ENCODE measurements around the gene SEMA5B. TPM values are rescaled to one million over a fixed set of nuclear protein-coding genes. Genes with fewer than 3 reads are reported as not detected.
A peak's percentile ranks its signal among the peaks of the same experiment; 100 is the strongest.

The SEMA5B gene
- total RNA-seq, 1 donor from 2014 or later = 1.0 TPM

DNA sequence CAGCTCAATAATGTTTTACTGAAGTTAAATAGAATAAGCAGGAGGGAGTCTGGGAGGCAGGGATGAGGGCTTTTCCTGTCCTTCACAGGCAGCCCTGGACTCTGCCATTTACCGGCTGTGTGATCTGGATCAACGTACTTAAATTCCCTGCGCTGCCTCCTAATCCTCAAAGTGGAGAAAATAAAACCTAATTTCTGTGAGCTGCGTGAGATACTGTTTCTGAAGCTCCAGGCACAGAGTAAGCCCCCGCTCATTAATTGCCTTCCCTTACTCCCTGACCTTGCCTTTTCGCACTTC lies 39.0 kb upstream of the SEMA5B start:
- Histone ChIP-seq H3K4me1 (ENCODE audit: insufficient read depth, low read length) (no peaks in the 10 kb centered on the region), H4K20me1 (ENCODE audit: insufficient read depth, low read length) (peaks cover 36% of the 10 kb centered on the region), H3K27me3 (ENCODE audit: insufficient read depth, low read length) (peaks cover 10% of the 10 kb centered on the region), H2AFZ (ENCODE audit: low read depth, low read length) (peak overlapping the region; percentile 87), H3K9ac (ENCODE audit: low read length) (peak overlapping the region; percentile 91), H3K36me3 (ENCODE audit: insufficient read depth, low read length) (no peaks in the 10 kb centered on the region), H3K27ac (ENCODE audit: low read depth, low read length) (no peak overlapping the region), H3K4me2 (ENCODE audit: low read length) (peak overlapping the region; percentile 97), H3K9me3 (ENCODE audit: insufficient read depth, low read depth, low read length) (no peaks in the 10 kb centered on the region), H3K4me3 (ENCODE audit: insufficient read depth, low read depth, low read length) (peak overlapping the region; percentile 73), H3K79me2 (ENCODE audit: insufficient read depth, low read length) (peaks cover 46% of the 10 kb centered on the region)
- Mint-ChIP-seq H3K4me1 (ENCODE audit: low read depth, unreplicated experiment) (peaks cover 18% of the 10 kb centered on the region), H3K9me3 (ENCODE audit: unreplicated experiment) (peaks cover 4% of the 10 kb centered on the region), H3K27ac (ENCODE audit: unreplicated experiment) (peak overlapping the region; percentile 69), H3K27me3 (ENCODE audit: low read depth, unreplicated experiment) (peaks cover 17% of the 10 kb centered on the region), H3K36me3 (ENCODE audit: low read depth, unreplicated experiment) (no peaks in the 10 kb centered on the region), H3K4me3 (ENCODE audit: unreplicated experiment) (peak overlapping the region; percentile 97)
- no peak for DNase-seq (ENCODE audit: low read depth)
- TF ChIP-seq, protein P1, sequence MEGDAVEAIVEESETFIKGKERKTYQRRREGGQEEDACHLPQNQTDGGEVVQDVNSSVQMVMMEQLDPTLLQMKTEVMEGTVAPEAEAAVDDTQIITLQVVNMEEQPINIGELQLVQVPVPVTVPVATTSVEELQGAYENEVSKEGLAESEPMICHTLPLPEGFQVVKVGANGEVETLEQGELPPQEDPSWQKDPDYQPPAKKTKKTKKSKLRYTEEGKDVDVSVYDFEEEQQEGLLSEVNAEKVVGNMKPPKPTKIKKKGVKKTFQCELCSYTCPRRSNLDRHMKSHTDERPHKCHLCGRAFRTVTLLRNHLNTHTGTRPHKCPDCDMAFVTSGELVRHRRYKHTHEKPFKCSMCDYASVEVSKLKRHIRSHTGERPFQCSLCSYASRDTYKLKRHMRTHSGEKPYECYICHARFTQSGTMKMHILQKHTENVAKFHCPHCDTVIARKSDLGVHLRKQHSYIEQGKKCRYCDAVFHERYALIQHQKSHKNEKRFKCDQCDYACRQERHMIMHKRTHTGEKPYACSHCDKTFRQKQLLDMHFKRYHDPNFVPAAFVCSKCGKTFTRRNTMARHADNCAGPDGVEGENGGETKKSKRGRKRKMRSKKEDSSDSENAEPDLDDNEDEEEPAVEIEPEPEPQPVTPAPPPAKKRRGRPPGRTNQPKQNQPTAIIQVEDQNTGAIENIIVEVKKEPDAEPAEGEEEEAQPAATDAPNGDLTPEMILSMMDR (IDR thresholded peaks at IDR 0.05; ENCODE audit: insufficient read depth, low read depth, low read length) = no peak
- TF ChIP-seq EZH2 (IDR thresholded peaks at IDR 0.05; ENCODE audit: insufficient read depth, low read length) = no peak
- no peak for FAIRE-seq

DNA sequence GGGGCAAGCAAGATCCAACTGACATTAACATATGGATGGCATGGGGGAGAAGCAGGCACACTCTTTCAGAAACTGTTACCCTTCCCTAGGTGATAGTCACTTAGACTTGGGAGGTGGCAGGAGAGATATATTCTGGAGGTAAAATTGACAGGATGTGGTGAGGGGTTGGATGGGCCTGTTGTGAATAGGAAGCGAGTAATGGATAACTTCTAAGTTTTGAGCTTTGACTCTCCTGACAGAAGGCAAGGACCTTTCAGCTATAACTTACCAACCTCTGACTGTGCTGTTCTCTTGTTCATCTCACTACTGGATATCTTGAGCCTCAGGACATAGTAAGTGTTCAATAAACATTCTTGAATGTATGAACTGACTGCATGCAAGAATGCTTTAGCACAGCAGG lies 37.4 kb upstream of the SEMA5B start:
- H3K9me3 ChIP-seq (ENCODE audit: insufficient read depth, low read depth, low read length) = no peaks in the 10 kb centered on the region
- no peak overlapping the region for H3K4me3 ChIP-seq (ENCODE audit: insufficient read depth, low read depth, low read length)
- no peak overlapping the region for H3K27ac ChIP-seq (ENCODE audit: low read depth, low read length)
- H2AFZ ChIP-seq (ENCODE audit: low read depth, low read length) = no peak overlapping the region
- Mint-ChIP-seq H3K4me1 (ENCODE audit: low read depth, unreplicated experiment) (peaks cover 14% of the 10 kb centered on the region), H3K36me3 (ENCODE audit: low read depth, unreplicated experiment) (no peaks in the 10 kb centered on the region), H3K9me3 (ENCODE audit: unreplicated experiment) (peaks cover 4% of the 10 kb centered on the region), H3K27me3 (ENCODE audit: low read depth, unreplicated experiment) (peaks cover 23% of the 10 kb centered on the region), H3K4me3 (ENCODE audit: unreplicated experiment) (no peak overlapping the region), H3K27ac (ENCODE audit: unreplicated experiment) (no peak overlapping the region)
- peaks cover 16% of the 10 kb centered on the region for H3K27me3 ChIP-seq (ENCODE audit: insufficient read depth, low read length)
- no peak for DNase-seq (ENCODE audit: low read depth)
- peaks cover 19% of the 10 kb centered on the region for H4K20me1 ChIP-seq (ENCODE audit: insufficient read depth, low read length)
- no peak overlapping the region for H3K9ac ChIP-seq (ENCODE audit: low read length)
- H3K4me2 ChIP-seq (ENCODE audit: low read length) = no peak overlapping the region
- H3K4me1 ChIP-seq (ENCODE audit: insufficient read depth, low read length) = no peaks in the 10 kb centered on the region
- H3K36me3 ChIP-seq (ENCODE audit: insufficient read depth, low read length) = no peaks in the 10 kb centered on the region
- TF ChIP-seq, protein P1 (IDR thresholded peaks at IDR 0.05; ENCODE audit: insufficient read depth, low read depth, low read length) = no peak
- no peak for TF ChIP-seq EZH2 (IDR thresholded peaks at IDR 0.05; ENCODE audit: insufficient read depth, low read length)
- no peak for FAIRE-seq
- H3K79me2 ChIP-seq (ENCODE audit: insufficient read depth, low read length) = peaks cover 29% of the 10 kb centered on the region

DNA sequence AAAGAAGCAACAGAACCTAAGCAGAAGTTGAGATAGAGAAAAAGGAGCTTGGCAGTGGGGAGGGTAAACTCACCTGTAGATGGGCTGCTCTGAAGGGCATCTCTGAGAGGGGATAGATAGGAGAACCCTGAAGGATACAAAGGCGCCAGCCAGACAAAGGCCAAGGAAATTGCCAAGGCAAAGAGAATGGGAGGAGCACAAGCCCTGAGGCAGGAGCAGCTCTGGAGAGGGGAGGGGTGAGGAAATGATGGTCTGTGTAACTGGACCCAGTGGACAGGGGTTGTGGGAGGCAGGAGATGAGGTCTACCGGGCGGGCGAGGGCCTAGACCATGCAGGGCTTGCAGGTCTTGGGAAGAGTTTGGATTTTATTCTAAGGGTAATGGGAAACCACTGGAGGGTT lies 36.9 kb upstream of the SEMA5B start:
- no peak for FAIRE-seq

More for the DNA sequence above, 36.9 kb upstream of the SEMA5B start:
- H3K4me3 ChIP-seq (ENCODE audit: insufficient read depth, low read depth, low read length) = no peak overlapping the region
- no peak overlapping the region for H3K27ac ChIP-seq (ENCODE audit: low read depth, low read length)
- H3K36me3 ChIP-seq (ENCODE audit: insufficient read depth, low read length) = no peaks in the 10 kb centered on the region
- no peaks in the 10 kb centered on the region for H3K4me1 ChIP-seq (ENCODE audit: insufficient read depth, low read length)
- TF ChIP-seq EZH2 (IDR thresholded peaks at IDR 0.05; ENCODE audit: insufficient read depth, low read length) = no peak
- TF ChIP-seq, protein P1 (IDR thresholded peaks at IDR 0.05; ENCODE audit: insufficient read depth, low read depth, low read length) = no peak
- H3K9me3 Mint-ChIP-seq (ENCODE audit: unreplicated experiment) = peaks cover 4% of the 10 kb centered on the region
- H3K4me1 Mint-ChIP-seq (ENCODE audit: low read depth, unreplicated experiment) = peaks cover 11% of the 10 kb centered on the region
- H4K20me1 ChIP-seq (ENCODE audit: insufficient read depth, low read length) = peaks cover 15% of the 10 kb centered on the region
- no peak for DNase-seq (ENCODE audit: low read depth)
- no peak overlapping the region for H3K9ac ChIP-seq (ENCODE audit: low read length)
- no peak overlapping the region for H3K27ac Mint-ChIP-seq (ENCODE audit: unreplicated experiment)
- H3K27me3 Mint-ChIP-seq (ENCODE audit: low read depth, unreplicated experiment) = peaks cover 23% of the 10 kb centered on the region
- no peak overlapping the region for H3K4me3 Mint-ChIP-seq (ENCODE audit: unreplicated experiment)
- peaks cover 16% of the 10 kb centered on the region for H3K27me3 ChIP-seq (ENCODE audit: insufficient read depth, low read length)
- peaks cover 26% of the 10 kb centered on the region for H3K79me2 ChIP-seq (ENCODE audit: insufficient read depth, low read length)
- no peak overlapping the region for H3K4me2 ChIP-seq (ENCODE audit: low read length)
- no peaks in the 10 kb centered on the region for H3K9me3 ChIP-seq (ENCODE audit: insufficient read depth, low read depth, low read length)
- H2AFZ ChIP-seq (ENCODE audit: low read depth, low read length) = no peak overlapping the region
- no peaks in the 10 kb centered on the region for H3K36me3 Mint-ChIP-seq (ENCODE audit: low read depth, unreplicated experiment)
